Bronchial epithelial cell (primary cell): ENCODE measurements around the gene RHBDD3. TPM values are rescaled to one million over a fixed set of nuclear protein-coding genes. Genes with fewer than 3 reads are reported as not detected.
A peak's percentile ranks its signal among the peaks of the same experiment; 100 is the strongest.

Source experiments
- DNase-seq: peaks from one replicate; pipeline ENCODE4 v3.0.0-alpha.2; 2010; ENCODE audit warnings: low read depth
- FAIRE-seq: peaks from 2 replicates; lab custom pipeline; 2011; peaks lifted over from hg19 to GRCh38; lab: Jason Lieb, UNC
- H3K27me3 ChIP-seq: 2 replicates; pipeline ENCODE4 v1.5.1; 2011; ENCODE audit warnings: low read length; ENCODE audit not compliant: control insufficient read depth, insufficient read depth
- H3K36me3 ChIP-seq: 2 replicates; pipeline ENCODE4 v1.5.1; 2011; ENCODE audit warnings: low read length; ENCODE audit not compliant: control insufficient read depth, insufficient read depth
- H3K4me3 ChIP-seq: 2 replicates; pipeline ENCODE4 v1.5.1; 2011; ENCODE audit warnings: mild to moderate bottlenecking, low read depth, low read length, control low read depth
- total RNA-seq: library from RNA; depleted of rRNA; stranded (reverse); fragments of >200 nt; gene quantifications from 2 replicates; pipeline ENCODE4 v1.2.1, GENCODE V29; 2014
- TF ChIP-seq, protein P1 (sequence below): IDR thresholded peaks from 2 replicates; pipeline ENCODE4 v1.5.1; 2011; ENCODE audit warnings: mild to moderate bottlenecking, moderate library complexity, low read length, control low read depth, inconsistent platforms; ENCODE audit not compliant: insufficient read depth, severe bottlenecking

The RHBDD3 gene
- total RNA-seq, 1 donor from 2014 or later = 21.6 TPM

DNA sequence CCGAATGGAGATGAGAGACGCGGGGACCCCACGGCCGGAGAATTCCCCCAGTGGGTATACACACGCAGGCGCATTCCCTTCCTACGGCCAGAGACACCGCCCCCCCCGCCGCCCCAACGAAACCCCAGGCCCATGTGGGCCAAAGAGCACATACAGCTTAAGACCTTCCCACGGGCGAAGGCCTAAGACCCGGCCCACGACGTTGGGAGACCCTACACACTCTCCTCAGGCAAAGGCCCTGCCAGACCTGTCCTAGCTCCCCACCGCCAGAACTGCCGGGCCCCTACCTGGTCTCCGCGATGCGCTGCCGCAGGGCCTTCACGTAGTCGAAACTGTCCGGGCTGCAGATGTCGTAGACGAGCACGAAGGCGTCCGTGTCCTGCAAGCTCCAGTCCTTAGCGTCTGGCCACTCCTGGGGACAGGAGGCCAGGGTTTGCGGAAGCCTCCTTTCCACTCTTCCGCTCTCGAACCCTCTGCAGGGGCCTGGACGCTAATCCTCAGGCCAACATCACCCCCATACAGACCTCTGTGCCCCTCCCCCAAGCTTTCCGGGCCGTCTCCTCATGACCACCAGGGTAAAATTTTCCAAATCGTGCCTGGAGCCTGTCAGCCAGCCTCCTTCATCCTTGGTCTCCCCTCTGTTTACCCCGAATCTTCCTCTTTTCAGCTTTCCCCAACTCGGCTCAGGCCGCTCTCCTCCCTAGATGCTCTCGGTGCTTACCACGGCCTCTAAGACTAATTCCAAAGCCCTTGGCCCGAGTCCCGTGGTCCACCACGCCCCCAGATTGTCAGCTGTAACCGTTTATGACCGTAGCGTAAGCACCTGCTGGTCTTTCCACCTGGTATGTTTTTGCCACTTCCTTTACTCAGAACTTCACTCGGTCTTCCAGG, 46.0 kb upstream of the RHBDD3 start:
- FAIRE-seq = peak; percentile 7
- no peak overlapping the region for H3K4me3 ChIP-seq
- TF ChIP-seq, protein P1, sequence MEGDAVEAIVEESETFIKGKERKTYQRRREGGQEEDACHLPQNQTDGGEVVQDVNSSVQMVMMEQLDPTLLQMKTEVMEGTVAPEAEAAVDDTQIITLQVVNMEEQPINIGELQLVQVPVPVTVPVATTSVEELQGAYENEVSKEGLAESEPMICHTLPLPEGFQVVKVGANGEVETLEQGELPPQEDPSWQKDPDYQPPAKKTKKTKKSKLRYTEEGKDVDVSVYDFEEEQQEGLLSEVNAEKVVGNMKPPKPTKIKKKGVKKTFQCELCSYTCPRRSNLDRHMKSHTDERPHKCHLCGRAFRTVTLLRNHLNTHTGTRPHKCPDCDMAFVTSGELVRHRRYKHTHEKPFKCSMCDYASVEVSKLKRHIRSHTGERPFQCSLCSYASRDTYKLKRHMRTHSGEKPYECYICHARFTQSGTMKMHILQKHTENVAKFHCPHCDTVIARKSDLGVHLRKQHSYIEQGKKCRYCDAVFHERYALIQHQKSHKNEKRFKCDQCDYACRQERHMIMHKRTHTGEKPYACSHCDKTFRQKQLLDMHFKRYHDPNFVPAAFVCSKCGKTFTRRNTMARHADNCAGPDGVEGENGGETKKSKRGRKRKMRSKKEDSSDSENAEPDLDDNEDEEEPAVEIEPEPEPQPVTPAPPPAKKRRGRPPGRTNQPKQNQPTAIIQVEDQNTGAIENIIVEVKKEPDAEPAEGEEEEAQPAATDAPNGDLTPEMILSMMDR = no peak
- H3K36me3 ChIP-seq = peaks cover 2% of the 10 kb centered on the region
- DNase-seq = no peak
- peaks cover 26% of the 10 kb centered on the region for H3K27me3 ChIP-seq

DNA sequence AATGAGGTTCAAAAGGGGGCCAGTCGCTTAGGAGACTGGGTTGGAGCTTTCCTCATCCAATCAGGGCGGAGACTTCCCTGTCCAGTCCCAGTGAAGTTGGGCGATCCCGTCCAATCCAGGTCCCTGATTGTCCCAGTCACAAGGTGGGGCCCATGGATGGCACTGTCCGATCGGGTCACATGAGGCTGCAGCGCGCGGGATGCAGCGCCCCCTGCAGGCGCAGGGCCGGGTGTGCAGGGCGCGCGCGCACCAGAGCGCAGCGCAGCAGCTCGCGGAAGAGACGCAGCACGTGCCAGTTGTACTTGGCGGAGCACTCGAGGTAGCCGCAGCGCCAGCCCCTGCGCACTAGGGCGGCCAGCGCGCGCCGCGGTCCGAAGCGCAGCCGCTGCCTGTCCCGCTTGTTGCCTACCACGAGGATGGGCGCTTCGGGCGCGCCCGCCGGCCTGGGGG, 45.4 kb upstream of the RHBDD3 start:
- Histone ChIP-seq H3K4me3 (no peak overlapping the region), H3K36me3 (peaks cover 2% of the 10 kb centered on the region), H3K27me3 (peaks cover 26% of the 10 kb centered on the region)
- TF ChIP-seq, protein P1 = peak; percentile 81
- FAIRE-seq = no peak
- DNase-seq = no peak

- no peak for DNase-seq
- Histone ChIP-seq H3K4me3 (no peak overlapping the region), H3K27me3 (peaks cover 26% of the 10 kb centered on the region), H3K36me3 (peaks cover 2% of the 10 kb centered on the region)
- TF ChIP-seq, protein P1 = no peak
- FAIRE-seq = no peak
Observed at GRCh38 chr22:29312218-29313125, 44.7 kb upstream of the RHBDD3 start.

DNA sequence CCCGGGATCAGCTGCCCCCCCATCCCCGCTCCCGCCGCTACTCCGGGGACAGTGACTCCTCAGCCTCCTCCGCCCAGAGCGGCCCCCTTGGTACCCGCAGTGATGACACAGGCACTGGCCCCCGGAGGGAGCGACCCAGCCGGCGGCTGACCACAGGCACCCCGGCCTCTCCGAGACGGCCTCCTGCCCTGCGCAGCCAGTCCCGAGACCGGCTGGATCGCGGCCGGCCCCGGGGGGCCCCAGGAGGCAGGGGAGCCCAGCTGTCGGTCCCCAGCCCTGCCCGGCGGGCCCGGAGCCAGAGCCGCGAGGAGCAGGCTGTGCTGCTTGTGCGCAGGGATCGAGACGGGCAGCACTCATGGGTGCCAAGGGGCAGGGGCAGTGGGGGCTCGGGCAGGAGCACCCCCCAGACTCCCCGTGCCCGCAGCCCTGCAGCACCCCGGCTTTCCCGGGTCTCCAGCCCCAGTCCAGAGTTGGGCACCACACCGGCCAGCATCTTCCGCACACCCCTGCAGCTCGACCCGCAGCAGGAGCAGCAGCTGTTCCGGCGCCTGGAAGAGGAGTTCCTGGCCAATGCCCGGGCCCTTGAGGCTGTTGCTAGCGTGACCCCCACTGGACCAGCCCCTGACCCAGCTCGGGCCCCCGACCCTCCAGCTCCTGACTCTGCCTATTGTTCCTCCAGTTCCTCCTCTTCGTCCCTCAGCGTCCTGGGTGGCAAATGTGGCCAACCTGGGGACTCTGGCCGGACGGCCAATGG, 43.9 kb upstream of the RHBDD3 start:
- Histone ChIP-seq H3K4me3 (no peak overlapping the region), H3K36me3 (peaks cover 2% of the 10 kb centered on the region), H3K27me3 (peaks cover 26% of the 10 kb centered on the region)
- no peak for FAIRE-seq
- DNase-seq = no peak
- TF ChIP-seq, protein P1 = no peak

DNA sequence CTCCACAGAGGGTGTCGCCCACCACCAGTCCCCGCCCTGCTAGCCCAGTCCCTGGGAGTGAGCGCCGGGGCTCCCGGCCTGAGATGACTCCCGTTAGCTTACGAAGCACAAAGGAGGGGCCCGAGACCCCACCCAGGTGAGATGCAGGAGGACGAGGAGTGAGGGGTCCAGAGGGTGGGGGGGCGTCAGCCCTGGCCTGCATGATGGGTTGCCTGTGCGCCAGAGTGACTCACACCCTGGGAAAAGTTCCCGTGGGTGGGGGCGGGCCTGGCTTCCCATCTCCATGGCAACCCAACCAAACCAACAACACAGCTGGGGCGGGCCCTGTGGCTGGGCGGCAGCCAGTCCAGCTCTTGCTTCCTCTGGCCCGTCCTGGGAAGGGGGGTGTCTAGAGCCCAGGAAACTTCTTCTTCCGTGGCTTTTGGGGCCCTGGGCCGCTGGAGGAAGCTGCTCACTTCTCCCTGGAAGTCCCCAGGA, 43.1 kb upstream of the RHBDD3 start:
- Histone ChIP-seq H3K4me3 (no peak overlapping the region), H3K27me3 (peaks cover 20% of the 10 kb centered on the region), H3K36me3 (peaks cover 2% of the 10 kb centered on the region)
- DNase-seq (peak; percentile 91), FAIRE-seq (no peak)
- TF ChIP-seq, protein P1 = no peak
